Activated T-cell treated with anti-CD3 and anti-CD28 coated beads for 48 hours (primary cell): ENCODE results near the gene PDXK.

Experiments used
- DNase-seq: peaks from one replicate; pipeline ENCODE4 v3.0.0-alpha.2; 2020; ENCODE audit warnings: low read depth

PDXK gene

DNA sequence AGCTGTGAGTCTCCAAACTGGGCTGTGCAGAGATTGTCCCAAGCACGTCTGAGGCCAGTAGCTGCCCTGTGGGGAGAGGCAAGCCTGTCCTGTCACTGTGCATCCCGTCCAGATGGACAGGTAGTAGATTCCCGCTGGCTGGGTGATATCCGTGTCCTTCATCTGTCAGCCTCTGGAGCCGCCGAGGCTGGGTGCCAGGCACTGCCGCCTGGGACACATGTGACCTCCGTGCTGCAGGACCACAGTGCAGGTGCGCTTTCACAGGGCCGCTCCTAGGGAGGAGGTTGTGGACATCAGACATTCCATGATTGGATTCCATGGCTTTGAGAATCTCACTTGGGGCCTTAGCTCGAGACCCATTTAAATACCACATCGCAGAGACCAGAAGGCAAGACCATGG lies 4.7 kb downstream of the PDXK start:
- DNase-seq, result no peak

DNA sequence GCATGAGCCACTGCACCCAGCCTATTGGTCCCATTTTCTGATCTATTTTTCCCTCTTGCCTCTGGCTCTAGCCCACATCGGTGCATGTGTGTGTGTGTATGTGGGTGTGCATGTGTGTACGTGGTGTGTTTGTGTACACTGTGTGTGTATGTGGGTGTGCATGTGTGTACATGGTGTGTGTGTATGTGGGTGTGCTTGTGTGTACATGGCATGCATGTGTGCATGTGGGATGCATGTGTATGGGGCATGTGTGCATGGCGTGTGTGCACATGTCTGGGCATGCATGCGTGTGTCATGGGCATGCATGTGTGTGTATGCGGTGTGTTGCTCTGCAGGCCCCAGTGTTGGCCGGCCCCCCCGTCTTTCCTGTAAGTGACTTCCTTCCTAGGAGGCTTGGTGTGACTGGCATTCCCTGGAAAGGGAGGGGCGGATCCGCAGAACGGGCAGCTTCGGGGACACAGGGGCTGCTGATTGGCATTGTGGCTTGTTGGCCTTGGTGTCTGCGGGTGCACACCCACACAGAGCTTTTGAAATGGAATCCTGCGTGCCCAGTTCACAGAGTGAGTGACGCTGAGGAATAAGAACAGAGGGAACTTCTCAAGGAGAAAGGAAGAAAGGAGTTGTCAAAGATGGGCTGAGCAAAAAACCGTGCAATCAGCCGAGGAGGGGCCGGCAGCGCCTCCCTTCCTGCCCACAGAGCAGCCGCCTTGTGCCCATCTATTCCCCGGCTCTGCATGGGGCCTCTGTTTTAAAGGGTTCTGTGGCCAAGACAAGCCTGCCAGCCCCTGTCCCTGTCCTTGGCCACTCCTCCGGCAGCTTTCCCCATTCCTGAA lies 8.0 kb downstream of the PDXK start:
- no peak for DNase-seq

DNA sequence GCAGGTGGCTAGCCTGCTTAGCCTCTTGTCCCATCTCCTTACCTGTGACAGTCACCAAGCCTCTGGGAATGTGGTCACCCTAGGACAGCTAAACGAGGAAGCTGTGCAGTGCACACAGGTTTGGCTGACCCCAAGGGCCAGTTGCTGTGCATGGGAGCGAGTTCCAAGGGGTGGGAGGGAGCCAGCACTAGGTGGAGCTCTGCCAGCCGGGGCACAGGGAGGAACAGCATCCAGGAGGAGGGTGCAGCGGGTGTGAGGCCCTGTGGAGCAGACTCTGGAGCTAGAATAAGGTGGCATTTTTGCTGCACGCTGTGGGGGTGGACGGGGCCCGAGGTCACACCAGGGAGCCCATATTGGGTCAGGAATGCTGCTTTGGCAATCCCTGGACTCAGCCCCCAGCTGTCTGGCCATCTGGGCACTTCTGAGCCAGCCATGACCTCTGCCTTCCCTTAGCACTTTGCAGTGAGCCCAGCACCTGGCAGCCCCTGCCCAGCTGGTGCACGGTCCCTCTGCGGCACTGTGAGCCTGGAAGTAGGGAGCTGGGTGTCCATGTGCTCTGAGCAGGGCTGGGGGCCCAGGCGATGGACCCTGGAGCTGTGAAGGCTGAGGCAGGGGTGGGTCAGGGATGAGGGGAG lies 8.7 kb downstream of the PDXK start:
- DNase-seq, result no peak

DNA sequence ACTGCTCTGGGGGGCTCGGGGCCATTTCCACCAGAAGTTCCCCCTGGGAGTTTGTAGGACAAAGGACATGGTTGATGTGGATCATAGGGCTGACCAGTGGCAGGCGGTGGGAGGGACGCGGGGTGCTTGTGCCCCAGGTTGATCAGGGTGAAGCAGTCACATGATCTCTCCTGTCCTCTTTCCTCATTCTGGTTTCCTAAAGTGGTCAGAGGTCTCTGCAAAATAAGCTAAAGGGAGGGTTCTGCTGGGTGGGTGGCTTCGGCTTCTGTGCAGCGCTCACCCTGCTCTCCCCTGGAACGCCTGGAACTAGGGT lies 9.2 kb downstream of the PDXK start:
- no peak for DNase-seq

DNA sequence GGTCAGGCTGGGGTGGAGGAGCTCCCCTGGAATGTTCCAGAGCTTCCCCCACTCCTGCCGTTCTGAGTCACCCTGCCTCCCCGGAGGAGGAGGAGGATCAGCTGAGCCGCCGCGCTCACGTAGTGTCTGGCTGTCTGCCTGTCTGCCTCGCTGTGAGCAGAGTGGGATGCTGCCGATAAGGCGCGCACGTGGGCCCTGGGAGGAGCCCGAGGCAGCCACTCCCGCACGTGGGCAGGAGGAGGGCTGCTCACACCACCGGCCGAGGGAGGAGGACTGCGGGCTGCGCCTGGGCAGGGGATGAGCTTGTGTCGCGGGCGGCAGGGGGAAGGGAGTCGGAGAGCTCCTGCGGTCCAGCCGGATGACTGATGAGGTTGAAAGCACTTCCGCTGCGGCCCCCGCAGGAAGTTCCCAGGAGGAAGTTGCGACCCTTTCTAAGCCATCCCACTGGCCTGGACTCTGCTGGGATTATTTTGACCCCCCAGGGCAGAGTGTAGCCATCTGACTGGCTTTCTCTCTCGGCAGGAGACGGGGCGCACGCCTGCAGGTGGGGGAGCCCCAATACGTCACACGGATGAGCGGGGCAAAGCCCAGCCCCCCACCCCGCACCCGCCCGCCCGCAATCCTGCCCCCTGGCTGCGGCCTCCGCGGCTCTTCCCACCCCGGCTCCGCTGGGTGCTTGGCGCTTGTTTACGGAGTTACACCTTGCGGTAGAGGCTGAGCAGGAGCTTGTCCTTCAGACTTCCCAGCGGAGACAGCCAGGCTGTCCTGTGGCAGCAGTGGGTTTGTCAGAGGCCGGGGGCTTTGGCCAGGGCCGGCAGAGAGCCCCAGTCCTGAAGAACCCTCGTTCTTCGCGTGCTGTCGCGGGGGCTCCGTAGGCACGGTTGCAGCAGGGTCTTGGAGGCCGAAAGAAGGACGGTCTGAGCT lies 9.8 kb downstream of the PDXK start:
- DNase-seq, result peak; percentile 83

DNA sequence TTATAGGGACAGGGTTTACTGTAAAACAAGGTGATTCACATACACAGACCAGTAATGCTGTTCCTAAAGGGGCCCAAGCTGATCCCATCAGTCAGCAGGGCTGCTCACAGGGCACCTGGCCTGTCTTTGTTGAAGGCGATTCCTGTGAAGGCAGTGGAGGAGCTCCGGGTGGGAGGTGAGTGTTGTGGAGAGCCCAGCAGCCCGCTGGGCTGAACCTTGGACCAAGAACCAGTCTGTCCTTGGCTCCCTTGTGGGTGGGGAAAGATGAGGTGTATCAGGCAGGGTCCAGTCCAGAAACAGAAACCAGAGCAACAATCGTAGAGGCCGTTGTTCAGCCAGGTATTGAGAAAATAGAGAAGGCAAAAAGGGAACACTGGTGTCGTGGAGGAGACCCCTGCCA lies 12.5 kb downstream of the PDXK start:
- no peak for DNase-seq

DNA sequence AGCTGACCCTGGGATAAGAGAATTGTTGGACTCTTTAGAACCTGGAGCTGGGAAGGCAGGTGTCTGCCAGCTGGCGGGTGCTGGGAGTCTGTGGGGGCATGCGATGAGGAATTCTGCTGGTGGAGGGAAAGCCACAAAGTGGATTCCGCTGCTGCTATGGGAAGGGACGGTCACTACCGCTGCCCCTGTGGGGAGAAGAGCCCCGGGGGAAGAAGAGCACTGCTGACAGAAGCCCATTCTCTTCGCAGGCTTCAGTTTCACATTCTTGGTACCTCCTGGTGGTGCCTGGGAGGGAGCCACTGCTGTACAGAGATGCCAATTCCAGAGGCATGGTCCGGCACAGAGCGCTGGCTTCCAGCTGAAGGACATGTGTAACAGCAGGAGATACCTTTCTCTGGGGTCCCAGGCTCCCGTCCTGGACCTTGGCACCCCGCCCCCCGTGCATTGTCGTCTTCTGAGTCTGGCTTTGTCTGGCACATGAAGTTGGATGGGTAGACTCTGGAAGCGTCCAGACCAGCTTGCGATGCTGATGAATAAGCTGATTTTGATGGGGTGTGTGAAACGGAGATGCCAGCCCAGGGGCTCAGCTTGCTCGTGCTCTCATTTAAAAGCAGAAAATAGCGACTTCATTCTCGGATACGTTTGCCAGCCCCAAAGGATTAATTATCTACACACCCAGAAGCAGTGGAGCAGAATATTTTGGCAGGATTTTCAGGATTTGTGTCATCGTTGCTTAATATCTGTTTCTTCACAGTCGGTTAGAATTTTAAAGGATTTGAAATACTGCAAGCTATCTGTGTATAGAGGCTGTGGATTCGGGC lies 13.2 kb downstream of the PDXK start:
- no peak for DNase-seq

DNA sequence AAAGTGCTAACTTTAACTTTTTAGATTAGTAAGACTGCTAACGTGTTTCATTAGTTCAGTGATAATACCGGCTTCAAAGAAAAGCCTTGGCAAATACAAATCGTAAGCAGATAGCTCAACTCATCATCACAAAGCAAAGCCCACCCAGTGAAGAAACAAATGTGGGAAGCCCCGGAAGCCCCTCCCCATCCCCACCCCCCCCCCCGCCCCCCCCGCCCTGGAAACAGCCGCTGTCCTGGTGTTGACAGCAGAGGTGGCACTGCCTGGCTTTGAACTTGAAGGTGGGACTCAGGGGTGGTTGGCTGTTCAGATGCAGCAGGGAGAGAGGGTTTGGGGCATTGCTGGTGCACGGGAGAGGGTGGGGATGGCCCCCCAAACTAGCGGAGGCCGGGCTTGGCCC lies 14.1 kb downstream of the PDXK start:
- no peak for DNase-seq

DNA sequence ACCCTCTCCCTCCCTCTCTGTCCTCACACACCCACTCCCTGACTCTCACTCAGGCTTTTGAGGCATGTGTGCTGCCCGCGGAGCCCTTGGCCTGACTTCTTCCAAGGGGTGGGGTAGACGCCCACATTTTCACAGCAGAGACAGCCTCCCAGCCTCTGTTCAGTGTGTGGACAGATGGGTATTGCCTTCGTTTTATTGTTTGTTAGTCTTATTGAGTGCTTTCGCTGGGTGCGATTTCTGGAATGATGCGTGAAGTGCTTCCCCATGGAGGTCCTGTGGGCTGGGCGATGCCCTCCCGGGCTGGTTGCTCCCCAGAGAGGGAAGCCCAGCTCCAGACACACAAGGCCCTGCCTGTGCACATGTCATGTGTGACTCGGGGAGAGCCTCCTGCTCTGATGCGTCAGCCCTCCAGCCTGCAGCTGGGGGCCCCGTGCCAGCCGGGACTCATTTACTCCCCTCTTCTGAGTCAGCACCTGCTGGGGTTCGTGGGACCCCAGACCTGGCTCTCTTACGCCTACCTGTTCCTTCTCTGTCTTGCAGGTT lies 14.7 kb downstream of the PDXK start:
- no peak for DNase-seq

DNA sequence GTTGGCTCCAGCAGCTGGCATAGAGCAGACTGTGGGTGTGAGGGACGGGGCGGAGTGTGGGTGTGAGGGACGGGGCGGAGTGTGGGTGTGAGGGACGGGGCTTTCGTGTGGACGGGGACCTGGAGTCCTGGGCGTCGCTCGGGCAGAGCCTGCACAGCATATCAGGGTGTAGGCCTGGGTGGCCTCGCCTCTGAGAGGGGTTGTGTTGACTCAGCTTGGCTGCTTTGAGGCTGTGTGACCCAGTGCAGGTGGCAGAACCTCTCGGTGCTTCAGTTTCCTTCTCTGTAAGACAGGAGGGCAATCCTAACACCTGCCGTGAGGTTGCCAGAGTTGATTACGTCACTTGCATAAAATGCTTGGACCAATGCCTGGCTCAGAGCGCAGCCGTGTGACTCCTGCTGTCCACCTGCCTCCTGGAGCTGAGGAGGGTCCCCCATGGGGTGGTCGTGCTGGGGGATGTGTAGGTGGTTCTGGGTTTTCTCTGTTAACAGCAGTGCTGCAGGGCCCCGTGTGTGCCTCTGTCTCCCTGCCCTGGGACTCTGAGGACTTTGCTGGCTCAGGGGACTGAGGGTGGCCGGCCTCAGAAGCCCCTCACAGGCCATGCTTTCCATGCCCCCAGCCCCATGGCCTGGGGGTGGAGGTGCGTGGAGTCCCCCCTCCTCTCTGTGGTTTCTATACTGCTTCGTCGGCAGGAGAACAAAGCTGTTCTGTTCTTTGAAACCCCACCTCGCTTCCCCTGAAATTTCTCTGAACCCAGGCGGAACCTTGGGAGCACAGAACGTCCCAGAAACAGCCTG lies 15.4 kb downstream of the PDXK start:
- no peak for DNase-seq

DNA sequence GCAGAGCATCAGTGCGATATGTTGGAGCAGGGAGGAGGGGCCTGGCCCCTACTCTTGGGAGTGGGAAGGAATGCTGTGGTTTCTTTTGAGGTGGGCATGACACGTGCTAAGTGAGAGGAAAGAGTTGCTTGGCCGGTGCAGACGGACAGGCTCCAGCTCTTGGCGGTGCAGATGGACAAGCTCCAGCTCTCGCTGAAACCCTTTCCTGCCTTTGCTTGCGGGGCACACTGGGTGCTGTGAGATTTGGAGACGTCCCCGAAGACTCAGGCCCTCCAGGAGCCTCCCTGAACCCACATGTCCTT lies 15.9 kb downstream of the PDXK start:
- no peak for DNase-seq

DNA sequence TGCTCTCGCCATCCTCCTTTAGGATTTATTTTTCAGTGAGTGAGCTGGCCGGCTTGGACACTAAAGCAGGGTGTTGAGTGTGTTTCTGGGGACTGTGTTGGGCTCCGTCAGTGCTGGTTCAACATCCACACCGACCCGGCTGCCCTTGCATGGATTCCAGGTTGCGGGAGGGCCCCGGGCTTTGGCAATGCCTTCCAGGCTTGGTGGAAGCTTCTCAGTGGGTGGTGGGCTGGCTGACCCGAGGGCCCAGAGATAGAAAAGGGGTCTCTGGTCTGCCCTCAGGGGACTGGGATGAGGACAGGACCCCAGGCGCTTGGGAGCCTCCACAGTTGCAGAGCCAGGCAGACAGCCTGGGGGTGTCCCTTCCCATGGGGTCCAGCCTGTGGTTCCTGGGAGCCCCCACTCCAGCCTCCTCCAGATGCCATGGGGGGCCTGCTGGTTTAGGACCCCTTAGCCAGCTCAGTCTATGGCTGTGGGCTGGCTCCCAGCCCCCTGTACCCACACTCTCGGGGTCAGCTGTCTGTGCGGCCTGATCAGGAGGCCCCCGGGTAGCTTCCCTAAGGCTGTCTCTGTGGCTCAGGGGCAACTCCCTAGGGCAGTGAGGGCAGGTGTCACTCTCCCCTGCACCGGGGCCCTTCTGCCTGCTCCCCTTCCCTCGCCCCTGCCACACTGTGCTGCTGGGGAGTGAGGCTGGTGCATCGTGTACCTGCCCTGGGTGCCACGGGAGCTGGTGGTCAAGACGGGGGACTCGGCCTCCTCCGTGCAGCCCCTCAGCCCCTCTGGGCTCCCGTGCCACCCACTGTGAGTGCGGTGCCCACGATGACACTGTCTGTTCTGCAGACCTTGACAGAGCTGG lies 16.5 kb downstream of the PDXK start:
- DNase-seq, result no peak

DNA sequence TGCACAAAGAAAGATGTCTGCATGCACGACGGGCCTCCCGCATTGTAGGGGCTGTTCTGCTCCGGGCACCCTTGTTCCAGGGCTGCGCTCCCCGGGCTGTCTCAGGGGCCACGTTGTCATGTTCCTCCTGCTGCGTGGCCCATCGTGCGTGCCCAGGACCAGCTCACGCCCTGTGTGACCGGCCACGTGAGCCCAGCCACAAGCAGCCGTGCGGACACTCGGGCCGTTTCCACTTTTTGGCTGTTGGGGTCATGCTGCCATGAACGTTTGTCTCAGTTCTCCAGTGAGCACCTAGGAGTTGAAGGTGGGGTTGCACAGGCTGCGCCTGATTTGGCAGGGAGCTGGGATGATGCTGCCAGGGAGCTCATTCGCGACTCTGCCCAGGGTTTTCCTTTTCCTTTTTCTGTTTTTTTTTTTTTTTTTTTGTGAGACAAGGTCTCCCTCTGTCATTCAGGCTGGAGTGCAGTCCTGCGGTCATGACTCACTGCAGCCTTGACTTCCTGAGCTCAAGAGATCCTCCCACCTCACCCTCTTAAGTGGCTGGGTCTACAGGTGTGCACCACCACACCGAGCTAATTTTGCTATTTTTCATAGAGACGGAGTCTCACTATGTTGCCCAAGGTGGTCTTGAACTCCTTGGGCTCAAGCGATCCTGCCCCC lies 17.4 kb downstream of the PDXK start:
- DNase-seq, result no peak

DNA sequence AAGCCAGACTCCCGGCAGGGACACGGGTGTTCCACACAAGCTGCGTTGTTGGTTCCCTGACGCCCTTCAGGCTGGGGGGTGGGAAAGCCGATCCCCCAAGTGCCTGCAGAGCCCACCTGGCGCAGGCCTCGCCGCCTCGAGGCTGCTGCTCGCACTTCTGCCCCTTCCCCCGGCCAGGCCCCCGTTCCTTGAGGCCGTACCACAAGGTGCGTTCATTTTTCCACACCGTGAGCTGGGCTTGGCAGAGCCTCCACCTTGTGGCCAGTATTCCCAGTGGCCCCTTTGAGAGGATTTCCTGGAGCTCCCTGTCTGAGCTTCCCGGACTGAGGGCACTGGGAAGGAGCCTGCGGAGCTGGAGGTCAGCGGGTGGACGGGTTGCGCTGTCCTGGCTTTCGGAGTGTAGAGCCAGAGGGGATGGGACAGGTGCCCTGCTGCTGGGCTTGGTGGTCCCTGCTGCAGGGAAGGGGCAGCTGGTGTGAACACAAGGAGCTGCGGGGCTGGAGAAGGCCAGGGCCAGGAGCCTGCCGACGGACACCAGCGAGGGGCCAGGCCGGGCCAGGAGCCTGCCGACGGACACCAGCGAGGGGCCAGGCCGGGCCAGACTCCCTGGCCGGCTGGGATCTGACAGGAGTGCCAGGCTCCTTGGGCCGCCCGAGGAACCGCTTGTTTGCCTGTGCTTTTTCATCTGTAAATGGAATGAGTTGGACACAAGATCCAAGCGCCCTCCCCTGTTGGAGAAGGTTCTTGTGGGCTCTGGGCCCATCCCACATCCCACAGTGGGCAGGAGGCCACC lies 18.4 kb downstream of the PDXK start:
- no peak for DNase-seq

DNA sequence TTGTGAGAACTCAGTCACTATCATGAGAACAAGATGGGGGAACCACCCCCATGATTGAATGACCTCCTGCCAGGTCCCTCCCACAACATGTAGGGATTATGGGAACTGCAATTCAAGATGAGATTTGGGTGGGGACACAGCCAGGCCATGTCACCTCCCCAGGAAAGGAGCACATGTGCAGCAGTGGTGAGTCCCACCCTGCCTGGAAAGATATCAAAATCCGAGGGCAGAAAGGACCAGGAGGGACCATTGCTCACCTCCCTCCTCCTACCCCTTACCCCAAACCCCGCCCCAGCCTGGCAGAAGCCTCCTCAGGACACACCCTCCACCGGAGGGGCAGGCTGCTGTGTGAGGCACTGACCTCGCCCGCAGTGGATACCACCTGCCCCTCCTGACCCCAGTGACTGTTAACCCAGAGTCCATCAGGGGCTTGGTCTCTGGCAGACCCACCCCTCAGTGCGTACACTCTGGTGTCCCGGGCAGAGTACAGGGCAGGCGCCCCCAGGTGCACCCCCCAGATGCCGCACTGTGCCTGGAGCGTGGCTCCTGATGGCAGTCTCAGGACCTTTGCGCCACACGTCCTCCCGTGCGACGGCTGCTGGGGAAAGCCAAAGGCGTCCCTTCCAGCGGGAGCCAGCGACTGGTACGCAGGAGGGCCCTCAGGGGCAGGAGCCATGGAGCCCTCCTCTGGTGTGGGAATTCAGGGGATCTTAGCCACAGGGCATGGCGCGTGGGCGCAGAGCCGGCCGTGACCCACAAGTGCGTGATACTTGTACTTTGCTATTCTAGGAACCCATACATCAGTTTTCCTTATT lies 20.9 kb downstream of the PDXK start:
- DNase-seq, result no peak

DNA sequence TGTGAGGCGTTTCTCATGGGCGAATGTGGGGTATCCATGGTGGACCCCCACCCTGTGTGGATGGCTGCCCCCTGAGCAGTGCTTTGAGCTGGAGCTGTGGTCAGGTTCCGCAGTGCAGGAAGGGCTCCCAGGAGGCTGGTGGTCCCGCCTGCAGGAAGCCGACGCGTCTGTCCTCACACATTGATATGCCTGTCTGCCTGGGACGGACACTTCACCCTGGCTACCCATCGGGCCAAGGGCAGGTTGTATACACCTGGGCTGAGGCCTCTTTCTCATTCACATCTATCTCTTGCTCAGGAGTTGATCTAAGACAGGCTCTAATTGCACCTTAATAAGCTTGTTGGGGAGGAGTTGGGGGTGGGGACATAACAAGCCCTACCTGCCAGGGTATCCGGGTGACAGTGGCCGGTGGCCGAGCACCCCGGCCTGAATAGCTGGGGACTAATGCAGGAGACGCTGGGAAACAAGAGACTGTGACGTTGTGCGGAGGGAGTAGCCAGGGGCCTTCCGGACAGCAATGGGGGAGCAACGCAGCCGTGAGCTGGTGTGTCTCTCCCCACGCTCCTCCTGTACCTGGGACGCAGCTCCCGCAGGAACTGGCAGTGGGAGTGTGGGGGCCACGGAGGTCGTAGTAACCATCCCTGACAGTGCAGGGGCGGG lies 21.7 kb downstream of the PDXK start:
- no peak for DNase-seq

DNA sequence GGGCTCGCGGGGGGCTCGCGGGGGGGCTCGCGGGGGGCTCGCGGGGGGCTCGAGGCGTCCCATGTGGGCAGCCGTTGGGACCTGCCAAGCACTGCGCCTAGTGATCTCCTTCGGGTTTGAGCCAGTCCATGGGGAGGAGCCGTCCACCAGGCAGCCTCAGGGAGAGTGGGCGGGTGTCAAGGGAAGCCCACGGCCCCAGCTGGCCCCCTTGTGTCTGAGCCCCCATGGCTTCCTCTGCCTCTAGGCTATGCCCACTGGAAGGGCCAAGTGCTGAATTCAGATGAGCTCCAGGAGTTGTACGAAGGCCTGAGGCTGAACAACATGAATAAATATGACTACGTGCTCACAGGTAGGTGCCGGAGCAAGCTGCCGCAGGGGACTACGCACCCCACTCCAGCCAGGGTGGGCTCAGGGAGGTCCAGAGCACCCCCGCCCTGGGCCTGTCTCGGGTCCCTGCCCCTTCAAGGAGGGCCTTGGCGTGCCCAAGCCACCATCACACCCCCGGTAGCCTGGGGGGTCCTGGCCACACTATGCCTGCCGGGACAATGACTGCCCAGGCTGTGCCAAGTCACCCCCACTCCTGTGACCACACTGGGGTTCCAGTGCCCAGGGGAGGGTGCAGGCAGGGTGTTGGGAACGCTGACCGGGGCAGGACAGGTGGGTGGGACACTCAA lies 22.6 kb downstream of the PDXK start:
- no peak for DNase-seq
